Right lobe of liver (tissue), 4 donors: ENCODE data around the gene UEVLD.

Source experiments
- CTCF ChIP-seq, 4 donors: fragments of 200-600 bp in 3 of 4; fragments of 450-650 bp in 1 of 4; IDR thresholded peaks; one replicate each; pipeline versions ENCODE4 v1.5.1 to v1.8.0; 2016 to 2022; ENCODE audit warnings: antibody characterized with exemption in 4 of 4, mild to moderate bottlenecking in 2 of 4
- POLR2A ChIP-seq: fragments of 450-650 bp; IDR thresholded peaks from one replicate; pipeline ENCODE4 v1.6.1; 2017; ENCODE audit warnings: antibody characterized with exemption, mild to moderate bottlenecking
- donor health status: DM: no; HTN: no; CAD: no.
- donor health status: DM: no; HTN: no; CAD: no.
- donor health status: DM: no; HTN: yes; CAD: no.

- TF ChIP-seq CTCF (IDR thresholded peaks at IDR 0.05): no peak
- no peak for TF ChIP-seq POLR2A
Observed at GRCh38 chr11:18624161-18624560, 35.6 kb upstream of the UEVLD start.
